Measurements from ENCODE around the gene KPNA5.
"Not testable (repeated sequence)": the region's sequence is repeated elsewhere in the genome, so short reads cannot be mapped to it uniquely, and the experiment has no call there.

KPNA5 gene

DNA sequence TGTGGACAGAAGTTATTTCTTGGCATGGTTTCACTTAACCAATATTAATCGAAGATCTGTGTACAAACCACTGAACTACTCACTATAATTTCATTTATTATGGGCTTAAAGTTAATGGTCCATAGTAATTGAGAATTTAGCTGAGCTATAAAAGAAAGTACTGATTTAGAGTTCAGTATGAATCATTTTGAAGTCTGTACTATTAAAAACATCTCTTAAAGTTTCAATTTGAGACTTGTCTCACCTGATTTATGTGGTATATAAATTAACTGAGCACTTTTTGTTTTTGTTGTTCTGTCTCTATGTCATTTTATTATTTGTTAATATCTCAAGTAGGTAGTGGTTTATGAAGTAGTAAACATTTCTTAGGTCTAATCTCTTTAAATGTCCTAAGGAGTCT lies 24.9 kb downstream of the KPNA5 start:
- no peak for DNase-seq

DNA sequence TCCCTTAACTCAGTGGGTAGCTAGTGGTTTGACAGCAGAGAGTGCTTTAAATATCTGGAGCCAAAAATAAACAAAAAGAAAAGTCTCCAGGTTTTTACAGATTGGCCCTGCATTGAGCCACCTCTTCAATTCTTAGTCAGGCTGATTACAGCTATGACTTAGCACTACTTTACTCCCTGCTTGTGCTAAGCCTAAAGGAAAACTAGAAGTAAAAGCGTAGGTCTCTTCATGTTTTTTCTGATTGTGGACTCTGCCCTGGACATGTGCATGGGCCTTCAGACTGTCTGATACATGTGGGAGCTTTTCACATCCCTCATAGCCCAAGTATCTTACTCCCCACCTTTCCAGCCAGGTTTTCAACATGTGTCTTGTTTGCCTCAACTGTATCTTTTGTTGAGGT lies 33.3 kb downstream of the KPNA5 start:
- no peak for DNase-seq

DNA sequence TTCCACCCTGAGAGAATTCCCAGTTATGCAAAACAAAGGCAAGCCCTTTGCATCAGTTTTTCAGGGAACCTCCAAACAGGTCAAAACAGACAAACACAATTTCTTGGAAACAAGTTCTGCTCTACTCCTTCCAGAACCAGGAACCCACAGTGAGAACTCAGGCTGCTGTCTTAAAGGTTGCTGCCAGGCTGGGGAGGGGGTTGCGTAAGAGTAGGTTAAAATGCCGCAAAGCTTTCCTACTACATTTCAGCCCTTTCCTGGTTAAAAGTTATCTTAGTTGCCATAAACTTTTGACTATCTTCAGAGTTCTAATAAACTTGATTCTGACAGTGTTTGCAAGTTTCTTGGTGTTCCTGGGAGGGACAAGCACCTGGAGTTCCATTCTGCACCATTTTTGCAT lies 33.8 kb downstream of the KPNA5 start:
- no peak for DNase-seq

DNA sequence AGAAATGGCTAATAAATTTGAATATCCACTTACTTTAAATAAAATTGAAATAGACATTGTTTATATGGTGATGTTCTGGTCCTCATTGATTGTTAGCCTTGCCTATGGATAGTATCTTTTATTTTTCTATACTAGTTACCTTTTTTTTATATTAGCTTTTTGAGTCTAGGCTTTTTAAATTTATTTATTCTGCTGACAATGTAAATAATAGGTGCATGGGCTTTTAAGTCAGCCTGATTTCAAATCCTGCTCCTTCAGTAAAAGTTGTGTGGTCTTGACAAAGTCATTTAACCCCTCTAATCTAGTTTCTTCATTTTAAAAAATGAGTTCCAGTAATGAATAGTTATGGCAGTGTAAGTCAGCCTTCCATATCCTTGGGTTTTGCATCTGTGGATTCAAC lies 45.9 kb downstream of the KPNA5 start:
- DNase-seq, result no peak

DNA sequence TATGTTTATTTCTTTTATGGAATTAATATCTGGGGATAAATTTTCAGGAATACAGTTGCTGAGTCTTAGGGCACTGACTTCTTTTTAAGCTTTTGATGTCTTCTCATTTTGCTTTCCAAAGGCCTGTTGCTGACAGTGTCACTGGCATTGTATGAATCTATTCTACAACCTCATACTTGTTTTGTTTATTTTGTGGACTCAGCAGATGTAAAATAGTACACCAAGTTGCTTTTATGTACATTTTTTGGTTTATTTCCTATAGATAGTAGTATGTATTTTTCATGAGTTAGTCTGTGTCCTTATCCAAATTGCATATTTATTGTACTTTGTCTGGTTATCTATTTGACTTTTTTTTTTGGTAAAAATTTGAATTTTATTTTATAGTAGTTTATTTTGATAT lies 49.5 kb downstream of the KPNA5 start:
- no peak for DNase-seq

DNA sequence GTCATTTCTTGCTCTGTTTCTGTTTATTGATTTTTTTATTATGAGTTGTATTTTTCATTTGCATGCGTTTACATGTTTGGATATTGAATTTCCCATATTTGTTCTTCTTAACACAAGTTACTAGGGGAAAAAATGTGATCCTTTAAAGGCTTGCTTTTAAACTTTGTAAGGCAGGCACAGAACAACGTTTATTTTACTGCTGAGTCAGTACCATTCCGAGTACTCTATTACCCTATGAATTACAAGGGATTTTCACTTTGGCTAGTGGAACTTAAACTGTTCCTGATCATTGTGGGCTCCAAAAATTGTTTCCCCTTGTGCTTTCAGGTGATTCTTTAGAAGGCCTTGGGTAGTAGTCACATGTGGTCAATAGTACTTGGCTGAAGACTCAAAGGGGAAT lies 56.0 kb downstream of the KPNA5 start:
- no peak for DNase-seq

DNA sequence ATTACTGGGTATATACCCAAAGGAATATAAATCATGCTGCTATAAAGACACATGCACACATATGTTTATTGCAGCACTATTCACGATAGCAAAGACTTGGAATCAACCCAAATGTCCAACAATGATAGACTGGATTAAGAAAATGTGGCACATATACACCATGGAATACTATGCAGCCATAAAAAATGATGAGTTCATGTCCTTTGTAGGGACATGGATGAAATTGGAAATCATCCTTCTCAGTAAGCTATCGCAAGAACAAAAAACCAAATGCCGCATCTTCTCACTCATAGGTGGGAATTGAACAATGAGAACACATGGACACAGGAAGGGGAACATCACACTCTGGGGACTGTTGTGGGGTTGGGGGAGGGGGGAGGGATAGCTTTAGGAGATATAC lies 59.5 kb downstream of the KPNA5 start:
- not testable (repeated sequence) for DNase-seq

DNA sequence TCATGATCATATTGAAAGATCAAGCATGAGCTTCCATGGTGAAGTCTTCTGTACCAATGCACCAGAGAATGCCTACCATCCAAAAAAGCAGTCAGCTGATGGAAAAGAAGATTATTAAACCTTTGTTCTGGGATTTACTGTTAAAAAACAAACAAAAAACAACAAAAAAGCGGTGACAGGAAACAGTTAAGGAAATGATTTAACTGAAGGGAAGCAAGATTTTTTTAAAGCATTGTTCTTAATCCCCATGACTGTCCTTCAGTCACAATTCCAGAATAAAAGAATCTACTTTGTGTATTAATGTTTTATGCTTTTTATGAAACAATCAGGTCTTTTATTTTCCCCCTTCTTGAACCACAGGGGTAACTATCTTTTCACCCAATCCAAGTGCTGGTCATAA lies 60.6 kb downstream of the KPNA5 start:
- no peak for DNase-seq

DNA sequence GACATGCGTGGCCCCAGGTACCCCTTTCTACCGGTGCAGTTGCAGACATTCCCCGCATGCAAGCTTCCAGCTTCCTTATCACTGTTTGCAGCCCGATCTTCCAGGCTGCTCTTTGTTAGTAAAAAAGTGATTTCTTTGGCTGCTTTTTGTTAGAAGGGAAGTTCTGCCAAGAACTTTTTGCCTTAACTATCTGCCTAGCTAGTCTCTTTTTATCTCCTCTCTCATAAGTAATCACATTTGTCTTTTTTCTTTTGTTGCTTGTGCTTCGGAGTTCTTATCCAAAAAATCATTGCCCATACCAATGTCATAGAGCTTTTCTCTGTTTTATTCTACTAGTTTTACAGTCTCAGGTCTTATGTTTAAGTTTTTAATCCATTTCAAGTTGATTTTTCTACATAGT lies 64.2 kb downstream of the KPNA5 start:
- DNase-seq, result no peak

DNA sequence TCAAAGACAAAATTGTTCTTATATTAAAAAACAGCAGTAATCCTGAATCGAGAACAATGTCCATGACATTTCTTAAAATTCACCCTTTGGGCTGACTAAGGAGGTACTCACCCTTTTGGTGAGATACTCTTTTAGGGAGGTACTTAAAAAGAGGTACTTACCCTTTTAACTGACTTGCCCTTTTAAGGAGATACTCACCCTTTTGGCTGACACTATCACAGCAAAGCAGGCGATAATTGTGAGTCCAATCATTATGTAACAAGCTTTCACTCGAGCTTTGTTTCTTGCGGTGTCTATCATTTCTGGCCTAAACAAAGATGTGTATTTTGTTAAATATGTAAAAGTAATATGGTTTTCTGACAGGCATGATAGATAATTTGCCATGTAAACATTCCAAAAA lies 80.8 kb downstream of the KPNA5 start:
- DNase-seq, result no peak

DNA sequence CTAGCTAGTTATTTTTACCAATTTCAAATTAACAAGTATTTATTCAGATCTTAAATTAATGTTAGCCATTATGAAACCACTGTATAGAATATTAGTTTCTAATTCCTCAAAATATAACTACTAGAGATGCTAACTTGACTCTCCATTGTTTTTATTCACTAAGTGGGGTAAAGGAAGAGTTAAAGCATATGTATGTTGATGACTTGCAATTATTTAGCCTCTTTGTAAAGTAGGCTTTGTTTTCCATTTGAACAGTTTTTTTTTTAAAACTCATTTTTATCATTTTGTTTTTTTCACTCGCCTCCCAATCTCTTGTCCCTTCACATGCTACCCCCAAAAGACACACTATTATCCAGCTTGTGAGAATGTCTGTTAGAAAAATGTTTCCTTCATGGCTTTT lies 81.2 kb downstream of the KPNA5 start:
- DNase-seq, result no peak

DNA sequence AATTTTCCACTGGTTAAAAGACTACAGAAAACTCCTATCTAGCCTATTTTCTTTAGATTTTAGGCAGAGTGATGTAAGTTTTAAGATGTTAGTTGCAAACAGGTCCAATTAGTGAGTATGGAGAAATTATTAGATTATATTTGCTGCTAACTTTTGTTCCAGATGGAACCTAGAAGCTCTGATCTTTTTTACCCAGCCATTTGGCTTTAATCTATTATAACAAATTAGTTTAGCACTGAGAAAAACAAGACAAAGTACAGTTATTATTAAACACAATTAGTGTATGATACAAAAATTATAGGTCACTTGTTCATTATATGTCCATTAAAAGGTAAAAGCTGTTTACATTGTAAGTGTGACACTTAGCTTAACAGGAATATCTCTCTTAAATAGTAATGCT lies 82.0 kb downstream of the KPNA5 start:
- DNase-seq, result no peak

DNA sequence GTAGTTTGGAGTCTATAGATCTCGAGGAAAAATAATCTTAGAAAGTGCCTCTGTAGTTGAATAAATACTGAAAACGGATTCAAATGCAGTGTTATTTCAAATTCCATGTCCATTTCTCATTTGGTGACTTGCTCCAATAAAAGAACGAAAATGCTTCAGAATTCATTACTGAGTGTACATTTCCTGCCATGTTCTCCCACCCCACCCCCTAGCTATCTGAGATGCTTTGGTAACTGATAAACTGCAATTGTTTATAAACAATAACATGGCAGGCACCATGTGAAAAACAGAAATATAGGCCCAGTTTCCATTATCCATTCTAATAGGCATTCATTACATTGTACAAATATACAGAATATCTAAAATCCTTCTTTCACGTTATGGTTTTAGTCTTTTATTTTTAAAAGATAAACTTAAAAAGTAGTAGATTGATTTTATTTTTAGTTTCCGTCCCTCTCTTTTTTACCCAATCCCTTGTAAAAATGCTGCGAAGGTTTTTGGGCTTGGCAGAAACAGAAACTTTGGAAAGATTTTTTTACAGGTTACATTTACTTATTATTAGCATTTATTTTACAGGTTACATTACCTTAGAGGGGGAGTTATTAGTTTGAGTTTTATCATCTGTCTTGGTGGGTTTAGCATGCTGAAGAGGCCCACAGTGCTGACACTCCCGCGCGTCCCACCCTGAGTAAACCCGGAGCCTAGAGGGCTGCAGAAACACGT lies 83.1 kb downstream of the KPNA5 start:
- no peak for DNase-seq

DNA sequence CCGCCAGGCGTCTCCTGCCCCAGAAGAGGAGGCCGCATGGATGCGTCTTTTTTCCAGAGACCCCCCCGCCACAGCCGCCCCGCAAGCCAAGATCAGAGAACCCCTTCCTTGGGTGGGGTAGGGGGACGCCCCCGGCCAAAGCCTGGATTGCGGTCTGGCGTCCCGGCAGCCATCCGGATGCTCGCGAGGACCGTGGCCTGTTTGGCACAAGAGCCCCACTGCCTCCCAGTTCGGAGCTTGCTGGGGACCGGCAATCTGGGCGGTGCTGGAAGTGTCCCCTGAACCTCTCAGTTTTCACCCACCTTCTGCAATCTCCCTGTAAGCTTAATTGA lies 83.6 kb downstream of the KPNA5 start:
- DNase-seq, result no peak

DNA sequence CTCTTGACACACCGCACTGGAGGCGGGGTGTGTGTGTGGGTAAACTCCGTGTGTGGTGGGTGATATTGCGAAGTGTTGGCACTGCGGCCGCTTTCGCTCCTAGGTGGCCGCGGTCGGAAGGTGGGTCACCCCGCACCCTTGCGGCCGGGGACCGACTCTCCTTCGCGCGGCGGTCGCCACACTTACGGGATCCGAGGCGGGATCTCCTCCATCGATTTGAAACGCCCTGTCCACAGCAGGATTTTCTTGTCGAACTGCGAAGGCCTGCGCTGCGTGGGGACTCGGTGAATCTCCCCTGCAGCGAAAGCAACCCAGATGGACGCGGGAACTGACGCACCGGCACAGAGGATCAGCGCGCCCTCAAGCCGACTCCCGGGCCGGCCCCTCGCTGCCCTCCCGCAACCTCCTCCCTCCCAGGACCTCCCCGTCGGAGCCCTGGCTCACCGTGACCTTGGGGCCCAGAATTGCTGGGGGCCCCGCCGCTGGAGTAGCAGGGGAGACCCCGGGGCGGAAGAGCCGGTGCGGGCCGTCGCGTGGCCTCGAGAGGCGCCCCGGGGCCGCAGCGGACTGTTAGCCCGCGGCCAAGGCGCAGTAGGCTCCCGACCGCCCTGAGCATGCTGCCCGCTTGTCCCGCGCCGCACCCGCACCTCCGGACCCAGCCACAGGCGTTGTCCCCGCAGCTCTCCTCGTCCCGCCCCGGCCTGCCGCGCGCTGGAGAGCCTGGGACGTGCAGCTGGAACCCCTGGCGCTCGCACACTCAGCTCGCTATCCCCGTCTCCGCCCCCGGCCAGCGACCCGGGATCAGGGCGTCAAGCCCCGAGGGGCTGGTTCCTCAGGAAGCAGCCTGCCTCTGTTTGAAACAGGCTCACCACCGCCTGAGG lies 84.2 kb downstream of the KPNA5 start, which contains the start of gene FAM162B:
Gene FAM162B (minus strand): TSS at position 759 of the 881 bp plus-strand sequence. CDS start 143 bp downstream, at position 616.
- no peak for DNase-seq

DNA sequence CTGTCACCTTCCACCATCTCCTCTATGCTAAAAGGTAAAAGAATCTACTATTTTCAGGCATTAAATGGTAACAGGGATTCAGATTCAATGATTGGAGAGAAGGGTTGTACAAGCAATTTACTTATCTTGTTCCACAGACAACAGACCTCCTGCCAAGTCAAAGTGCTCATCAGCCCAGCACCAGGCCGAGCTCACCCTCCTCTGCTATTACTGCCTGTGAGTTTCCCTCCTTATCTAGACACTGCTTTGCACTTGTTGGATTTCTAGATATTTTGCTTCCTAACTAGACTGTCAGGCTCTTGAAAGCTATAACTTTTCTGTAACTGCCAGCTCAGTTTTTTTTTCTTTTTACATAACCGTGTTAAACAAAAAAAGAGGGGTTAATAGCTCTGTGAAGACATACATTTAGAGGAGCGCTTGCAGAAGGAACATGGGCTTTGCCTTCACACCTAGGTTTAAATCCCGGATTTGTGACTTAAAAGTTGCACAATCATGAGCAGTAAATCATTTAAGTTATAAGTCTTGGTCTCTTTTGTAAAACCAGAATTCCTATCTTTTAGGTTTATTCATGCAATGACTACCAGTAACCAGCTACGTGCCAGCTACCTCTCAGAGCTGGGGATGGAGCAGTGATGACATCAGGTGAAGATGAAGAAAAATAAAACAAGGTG lies 85.6 kb downstream of the KPNA5 start:
- no peak for DNase-seq

DNA sequence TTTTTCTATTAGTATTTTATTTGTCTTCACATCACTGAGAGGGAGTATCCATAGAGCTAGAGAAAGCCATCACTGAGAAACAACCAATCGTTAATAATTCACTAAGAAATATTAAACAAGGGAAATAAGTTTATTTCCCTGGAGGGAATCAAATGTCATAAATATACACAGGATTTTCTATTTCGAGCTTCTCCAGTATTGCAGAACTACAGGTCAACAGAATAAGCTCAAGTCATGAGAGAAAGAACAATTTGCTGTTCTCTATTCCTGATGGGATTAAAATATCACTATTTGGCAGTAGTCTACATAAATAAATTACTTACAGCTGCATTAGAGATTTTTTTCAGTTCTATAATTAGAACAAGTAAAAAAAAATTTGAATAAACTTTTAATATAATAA lies 86.7 kb downstream of the KPNA5 start:
- DNase-seq, result no peak

DNA sequence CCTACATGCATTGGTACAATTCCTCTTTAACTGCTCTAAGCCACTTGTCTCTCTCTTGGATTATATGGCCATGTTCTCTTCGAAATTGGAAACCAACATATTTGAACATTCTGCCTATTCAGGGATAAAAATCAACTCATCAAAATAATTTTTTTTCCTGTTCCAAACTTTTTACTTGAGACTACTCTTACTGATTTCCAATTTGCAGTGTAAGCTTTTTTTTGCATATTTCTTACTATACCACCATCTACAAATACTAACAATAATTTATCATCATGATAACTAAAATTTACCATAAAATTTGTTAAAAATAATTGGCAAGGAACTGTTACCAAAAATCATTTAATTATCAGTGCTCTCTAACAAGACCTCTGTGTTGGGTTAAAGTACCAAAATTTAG lies 91.4 kb downstream of the KPNA5 start:
- no peak for DNase-seq

DNA sequence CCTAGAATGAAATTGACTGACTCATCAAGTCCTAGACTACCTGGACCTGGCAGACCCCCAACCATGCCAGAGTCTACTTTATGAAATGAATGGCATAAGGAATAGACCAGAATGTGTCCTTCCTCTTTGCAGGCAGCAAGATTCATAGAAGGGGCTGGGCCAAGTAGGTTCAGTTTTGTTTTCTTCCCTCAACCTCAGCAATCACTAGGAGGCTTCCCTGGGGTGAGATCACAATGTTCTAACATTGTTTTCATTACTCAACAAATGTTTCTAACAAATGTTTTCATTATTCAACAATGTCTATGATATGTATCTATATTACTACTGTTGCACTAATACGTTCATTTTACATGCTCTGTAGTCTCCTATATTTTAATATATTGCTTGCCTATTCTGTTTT lies 92.9 kb downstream of the KPNA5 start:
- no peak for DNase-seq

DNA sequence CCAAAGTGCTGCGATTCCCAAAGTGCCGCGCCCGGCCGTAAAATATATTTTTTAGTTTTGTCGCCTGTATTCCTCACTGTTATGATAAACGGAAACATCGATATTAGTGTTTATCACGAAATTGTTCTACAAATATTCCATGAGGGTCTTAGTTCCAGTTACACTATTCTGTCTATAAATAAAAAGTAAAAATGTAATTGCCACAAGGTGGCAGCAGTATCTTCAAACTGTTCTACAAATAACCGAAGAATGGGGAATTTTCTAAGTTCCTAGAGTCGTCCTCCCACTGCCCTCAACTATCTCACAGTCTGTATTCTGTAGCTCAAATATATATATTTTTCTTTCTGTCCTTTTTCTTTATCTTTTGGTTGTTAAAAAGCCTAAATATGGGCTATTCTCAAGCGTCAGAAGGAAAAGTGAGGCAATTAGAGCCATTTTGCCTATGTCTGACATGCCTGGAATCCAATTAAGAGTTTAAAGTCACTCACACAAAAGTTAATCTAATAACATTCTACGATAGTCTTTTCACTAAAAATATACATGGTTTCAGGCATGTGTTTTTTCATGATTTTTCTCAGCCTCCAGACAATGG lies 98.7 kb downstream of the KPNA5 start:
- DNase-seq, result no peak

DNA sequence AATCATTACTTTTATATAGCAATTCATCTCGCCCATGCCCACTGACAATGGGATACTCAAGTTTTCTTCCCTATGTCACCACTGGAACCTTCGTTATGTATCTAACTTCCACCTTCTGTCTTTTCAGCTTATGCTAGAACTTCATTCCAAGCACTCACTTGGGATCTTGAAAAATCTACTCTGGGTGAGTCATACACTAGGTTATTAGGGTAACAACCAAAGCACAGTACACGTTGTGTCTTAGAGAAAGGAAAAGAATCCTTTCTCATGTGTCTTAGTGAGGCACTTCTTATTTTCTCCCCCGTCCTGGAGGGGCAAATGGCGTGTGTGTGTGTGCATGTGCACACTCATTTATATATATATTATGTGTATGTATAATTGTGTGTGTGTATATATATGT lies 102.8 kb downstream of the KPNA5 start:
- no peak for DNase-seq

All from COR-L47 (cell line).